ENCODE results near the gene PDE4B. TPM values are rescaled to one million over a fixed set of nuclear protein-coding genes. Genes with fewer than 3 reads are reported as not detected.

PDE4B gene
- polyA plus RNA-seq, 1 donor from 2014 or later, result 135 TPM

- no peaks in the 10 kb centered on the region for H4K20me1 ChIP-seq (ENCODE audit: insufficient read depth)
- H3K9me2 ChIP-seq (ENCODE audit: insufficient read depth, low read length), result no peaks in the 10 kb centered on the region
- H3K4me2 ChIP-seq (ENCODE audit: low read length), result peak overlapping the region; percentile 60
- no peaks in the 10 kb centered on the region for H3K9me3 ChIP-seq (ENCODE audit: low read length)
- peak overlapping the region; percentile 84 for H3K27ac ChIP-seq (ENCODE audit: low read length)
- H3K36me3 ChIP-seq (ENCODE audit: insufficient read depth, low read length), result no peaks in the 10 kb centered on the region
- H3K9ac ChIP-seq (ENCODE audit: low read length), result peak overlapping the region; percentile 48
- peak overlapping the region; percentile 48 for H3K4me3 ChIP-seq (ENCODE audit: low read length)
- TF ChIP-seq MXI1 (conservative IDR thresholded peaks at IDR 0.05; ENCODE audit: poor library complexity, severe bottlenecking), result no peak
- no peak for TF ChIP-seq SMC3 (conservative IDR thresholded peaks at IDR 0.05; ENCODE audit: poor library complexity)
- no peak for TF ChIP-seq TAF1 (IDR thresholded peaks at IDR 0.05; ENCODE audit: low read depth)
- TF ChIP-seq REST (IDR thresholded peaks at IDR 0.05; ENCODE audit: borderline replicate concordance), result no peak
- TF ChIP-seq CTCF (IDR thresholded peaks at IDR 0.05; ENCODE audit: poor library complexity, severe bottlenecking), result no peak
- no peak for TF ChIP-seq POLR2AphosphoS5 (IDR thresholded peaks at IDR 0.05)
- no peak for TF ChIP-seq RAD21 (conservative IDR thresholded peaks at IDR 0.05)
- no peak for TF ChIP-seq EZH2 (IDR thresholded peaks at IDR 0.05; ENCODE audit: borderline replicate concordance, insufficient read depth, low read length, poor library complexity, severe bottlenecking)
- no peak for TF ChIP-seq EP300 (conservative IDR thresholded peaks at IDR 0.05; ENCODE audit: poor library complexity, severe bottlenecking)
- no peak overlapping the region for H2AFZ ChIP-seq (ENCODE audit: low read depth, low read length)
- H3F3A ChIP-seq (ENCODE audit: insufficient read depth, low read length, poor library complexity, severe bottlenecking), result no peaks in the 10 kb centered on the region
- no peaks in the 10 kb centered on the region for H3K27me3 ChIP-seq (ENCODE audit: insufficient read depth, low read depth, low read length)
- H3K79me2 ChIP-seq (replicated peaks; ENCODE audit: insufficient read depth, low read length), result no peaks in the 10 kb centered on the region
Measured at GRCh38 chr1:66183400-66183799, 390.7 kb downstream of the PDE4B start.

GRCh38 chr1:66197120-66197519, 404.4 kb downstream of the PDE4B start:
- Histone ChIP-seq H3K27ac (ENCODE audit: low read length) (no peak overlapping the region), H3K9ac (ENCODE audit: low read length) (no peak overlapping the region), H3K9me3 (ENCODE audit: low read length) (no peaks in the 10 kb centered on the region), H3F3A (ENCODE audit: insufficient read depth, low read length, poor library complexity, severe bottlenecking) (no peaks in the 10 kb centered on the region), H2AFZ (ENCODE audit: low read depth, low read length) (no peak overlapping the region), H3K4me2 (ENCODE audit: low read length) (no peak overlapping the region), H4K20me1 (ENCODE audit: insufficient read depth) (no peaks in the 10 kb centered on the region), H3K9me2 (ENCODE audit: insufficient read depth, low read length) (no peaks in the 10 kb centered on the region), H3K4me3 (ENCODE audit: low read length) (no peak overlapping the region), H3K79me2 (replicated peaks; ENCODE audit: insufficient read depth, low read length) (peaks cover 3% of the 10 kb centered on the region), H3K36me3 (ENCODE audit: insufficient read depth, low read length) (no peaks in the 10 kb centered on the region), H3K27me3 (ENCODE audit: insufficient read depth, low read depth, low read length) (no peaks in the 10 kb centered on the region)
- no peak for TF ChIP-seq MXI1 (conservative IDR thresholded peaks at IDR 0.05; ENCODE audit: poor library complexity, severe bottlenecking)
- no peak for TF ChIP-seq REST (IDR thresholded peaks at IDR 0.05; ENCODE audit: borderline replicate concordance)
- TF ChIP-seq RAD21 (conservative IDR thresholded peaks at IDR 0.05), result no peak
- no peak for TF ChIP-seq TAF1 (IDR thresholded peaks at IDR 0.05; ENCODE audit: low read depth)
- no peak for TF ChIP-seq CTCF (IDR thresholded peaks at IDR 0.05; ENCODE audit: poor library complexity, severe bottlenecking)
- no peak for TF ChIP-seq POLR2AphosphoS5 (IDR thresholded peaks at IDR 0.05)
- no peak for TF ChIP-seq SMC3 (conservative IDR thresholded peaks at IDR 0.05; ENCODE audit: poor library complexity)
- TF ChIP-seq EP300 (conservative IDR thresholded peaks at IDR 0.05; ENCODE audit: poor library complexity, severe bottlenecking), result no peak
- TF ChIP-seq EZH2 (IDR thresholded peaks at IDR 0.05; ENCODE audit: borderline replicate concordance, insufficient read depth, low read length, poor library complexity, severe bottlenecking), result no peak

All from neural cell (in vitro differentiated cells).